Ascending aorta (tissue), 2 donors: ENCODE measurements around the gene VASH2. TPM values are rescaled to one million over a fixed set of nuclear protein-coding genes. Genes with fewer than 3 reads are reported as not detected.

Experiments
- DNase-seq, 2 donors: peaks; one replicate each; pipeline ENCODE4 v3.0.0-alpha.2; 2019; ENCODE audit warnings: low spot score in 2 of 2
- H3K27ac ChIP-seq, 2 donors: fragments of 200-600 bp; sonication (generic); one replicate each; pipeline ENCODE4 v1.5.1; 2016 to 2017; ENCODE audit warnings: mild to moderate bottlenecking in 1 of 2
- H3K27me3 ChIP-seq: fragments of 200-600 bp; sonication (generic); one replicate; pipeline ENCODE4 v1.5.1; 2017
- H3K36me3 ChIP-seq, 2 donors: fragments of 200-600 bp; sonication (generic); one replicate each; pipeline ENCODE4 v1.5.1; 2016
- H3K4me1 ChIP-seq, 2 donors: fragments of 200-600 bp; sonication (generic); one replicate each; pipeline ENCODE4 v1.5.1; 2016 to 2017; ENCODE audit warnings: mild to moderate bottlenecking in 1 of 2
- H3K4me3 ChIP-seq, 2 donors: fragments of 200-600 bp; sonication (generic); one replicate each; pipeline ENCODE4 v1.5.1; 2016 to 2017; ENCODE audit warnings: mild to moderate bottlenecking in 1 of 2
- H3K9me3 ChIP-seq, 2 donors: fragments of 200-600 bp; sonication (generic); one replicate each; pipeline ENCODE4 v1.5.1; 2016
- CTCF ChIP-seq, 3 experiments: fragments of 200-600 bp in 2 of 3; fragments of 450-650 bp in 1 of 3; sonication (generic) in 2 of 3; IDR thresholded peaks; one replicate each; pipeline ENCODE4 v1.5.1; 2016 to 2019; ENCODE audit warnings: antibody characterized with exemption in 3 of 3, mild to moderate bottlenecking in 1 of 3, moderate library complexity in 1 of 3
- intact Hi-C: fragments of 100-400 bp; cut with DNase I; formaldehyde crosslinking; loops from one replicate; pipeline ENCODE4 v1.15.1; 2023
- total RNA-seq: library from RNA; depleted of rRNA; stranded (reverse); fragments of >200 nt; gene quantifications from one replicate; pipeline ENCODE4 v1.1.0, GENCODE V29; 2016

Gene VASH2
- total RNA-seq, 1 donor from 2014 or later: 0.11 TPM

- H3K4me3 ChIP-seq: no peak overlapping the region
- no peak for TF ChIP-seq CTCF (IDR thresholded peaks at IDR 0.05)
Observed at GRCh38 chr1:212926372-212926771, 24.0 kb upstream of the VASH2 start.

GRCh38 chr1:212928323-212929291 is 21.7 kb upstream of the VASH2 start:
- Histone ChIP-seq H3K9me3 (no peaks in the 10 kb centered on the region), H3K36me3 (no peaks in the 10 kb centered on the region), H3K27me3 (no peaks in the 10 kb centered on the region), H3K27ac (no peak overlapping the region), H3K4me1 (no peaks in the 10 kb centered on the region), H3K4me3 (no peak overlapping the region)
- intact Hi-C loops: no loop called here
- no peak for DNase-seq
- no peak for TF ChIP-seq CTCF (IDR thresholded peaks at IDR 0.05)

More at GRCh38 chr1:212926372-212926771, 24.0 kb upstream of the VASH2 start:
- intact Hi-C loops: no loop called here
- Histone ChIP-seq H3K27me3 (no peaks in the 10 kb centered on the region), H3K27ac (no peak overlapping the region), H3K4me1 (no peaks in the 10 kb centered on the region), H3K36me3 (no peaks in the 10 kb centered on the region), H3K9me3 (no peaks in the 10 kb centered on the region)
- no peak for DNase-seq

GRCh38 chr1:212930986-212931678 is 19.2 kb upstream of the VASH2 start:
- Histone ChIP-seq H3K36me3 (no peaks in the 10 kb centered on the region), H3K27ac (no peak overlapping the region), H3K4me3 (no peak overlapping the region), H3K4me1 (no peaks in the 10 kb centered on the region), H3K27me3 (no peaks in the 10 kb centered on the region), H3K9me3 (no peaks in the 10 kb centered on the region)
- no peak for TF ChIP-seq CTCF (IDR thresholded peaks at IDR 0.05)
- intact Hi-C loops: no loop called here
- DNase-seq: no peak

- Histone ChIP-seq H3K4me3 (no peak overlapping the region), H3K27me3 (no peaks in the 10 kb centered on the region), H3K36me3 (no peaks in the 10 kb centered on the region), H3K4me1 (no peaks in the 10 kb centered on the region), H3K27ac (no peak overlapping the region), H3K9me3 (no peaks in the 10 kb centered on the region)
- TF ChIP-seq CTCF (IDR thresholded peaks at IDR 0.05): no peak
- no peak for DNase-seq
- intact Hi-C loops: no loop called here
Observed at GRCh38 chr1:212933815-212934471, 16.4 kb upstream of the VASH2 start.

- Histone ChIP-seq H3K36me3 (no peaks in the 10 kb centered on the region), H3K4me3 (no peak overlapping the region), H3K27ac (no peak overlapping the region), H3K27me3 (no peaks in the 10 kb centered on the region), H3K4me1 (no peaks in the 10 kb centered on the region), H3K9me3 (no peaks in the 10 kb centered on the region)
- no peak for TF ChIP-seq CTCF (IDR thresholded peaks at IDR 0.05)
- DNase-seq: no peak
- intact Hi-C loops: no loop called here
Observed at GRCh38 chr1:212935387-212935981, 14.9 kb upstream of the VASH2 start.
